DND-41 (cell line): Measurements from ENCODE around the gene NHEJ1.
A peak's percentile ranks its signal among the peaks of the same experiment; 100 is the strongest.

Experiments
- ATAC-seq: fragments of 200-7000 bp; cut with Tn5 transposase; 3 replicates; pipeline ENCODE4 v1.9.1; 2021; ENCODE audit warnings: low read depth; ENCODE audit not compliant: insufficient read depth
- DNase-seq: peaks from one replicate; pipeline ENCODE4 v3.0.0-alpha.2; 2020
- H2AFZ ChIP-seq: 2 replicates; pipeline ENCODE4 v1.6.0; 2012; ENCODE audit warnings: low read depth, low read length
- H3K27ac ChIP-seq: 2 replicates; pipeline ENCODE4 v1.5.1; 2012; ENCODE audit warnings: low read length, inconsistent platforms
- H3K27me3 ChIP-seq: fragments of 200-600 bp; sonication (generic); 2 replicates; pipeline ENCODE4 v1.6.0; 2012; ENCODE audit warnings: low read length, mild to moderate bottlenecking, inconsistent platforms; ENCODE audit not compliant: insufficient read depth, poor library complexity
- H3K36me3 ChIP-seq: 2 replicates; pipeline ENCODE4 v1.5.1; 2012; ENCODE audit warnings: low read length, inconsistent platforms; ENCODE audit not compliant: insufficient read depth
- H3K4me1 ChIP-seq: 2 replicates; pipeline ENCODE4 v1.5.1; 2012; ENCODE audit warnings: mild to moderate bottlenecking, low read length; ENCODE audit not compliant: insufficient read depth
- H3K4me2 ChIP-seq: 2 replicates; pipeline ENCODE4 v1.6.0; 2012; ENCODE audit warnings: mild to moderate bottlenecking, moderate library complexity, low read length, inconsistent platforms; ENCODE audit not compliant: insufficient read depth
- H3K4me3 ChIP-seq, 2 experiments: fragments of 200-600 bp in 1 of 2; shearing (Covaris generic) in 1 of 2; 2 replicates each; pipeline ENCODE4 v1.5.1; 2012 to 2016; ENCODE audit warnings: inconsistent platforms in 2 of 2, low read length in 2 of 2, mild to moderate bottlenecking in 2 of 2, low read depth in 1 of 2, moderate library complexity in 1 of 2
- H3K79me2 ChIP-seq: 2 replicates; pipeline ENCODE4 v1.6.0; 2012; ENCODE audit warnings: low read length, inconsistent platforms; ENCODE audit not compliant: insufficient read depth
- H3K9ac ChIP-seq: 2 replicates; pipeline ENCODE4 v1.6.0; 2012; ENCODE audit warnings: low read depth, mild to moderate bottlenecking, inconsistent platforms, low read length, moderate library complexity
- H3K9me3 ChIP-seq: 2 replicates; pipeline ENCODE4 v1.5.1; 2012; ENCODE audit warnings: low read length, moderate library complexity, mild to moderate bottlenecking, inconsistent platforms; ENCODE audit not compliant: insufficient read depth, severe bottlenecking
- H4K20me1 ChIP-seq: 2 replicates; pipeline ENCODE4 v1.6.0; 2012; ENCODE audit warnings: low read length; ENCODE audit not compliant: insufficient read depth
- CTCF ChIP-seq: IDR thresholded peaks from 2 replicates; pipeline ENCODE4 v1.5.1; 2012; ENCODE audit warnings: borderline replicate concordance, low read length, moderate library complexity, mild to moderate bottlenecking; ENCODE audit not compliant: poor library complexity, severe bottlenecking; ENCODE audit errors: extremely low read depth
- EZH2 ChIP-seq: IDR thresholded peaks from 3 replicates; pipeline ENCODE4 v1.6.1; 2012; ENCODE audit warnings: borderline replicate concordance, low read depth, mild to moderate bottlenecking, moderate library complexity, low read length, inconsistent platforms; ENCODE audit not compliant: severe bottlenecking

Gene NHEJ1

DNA sequence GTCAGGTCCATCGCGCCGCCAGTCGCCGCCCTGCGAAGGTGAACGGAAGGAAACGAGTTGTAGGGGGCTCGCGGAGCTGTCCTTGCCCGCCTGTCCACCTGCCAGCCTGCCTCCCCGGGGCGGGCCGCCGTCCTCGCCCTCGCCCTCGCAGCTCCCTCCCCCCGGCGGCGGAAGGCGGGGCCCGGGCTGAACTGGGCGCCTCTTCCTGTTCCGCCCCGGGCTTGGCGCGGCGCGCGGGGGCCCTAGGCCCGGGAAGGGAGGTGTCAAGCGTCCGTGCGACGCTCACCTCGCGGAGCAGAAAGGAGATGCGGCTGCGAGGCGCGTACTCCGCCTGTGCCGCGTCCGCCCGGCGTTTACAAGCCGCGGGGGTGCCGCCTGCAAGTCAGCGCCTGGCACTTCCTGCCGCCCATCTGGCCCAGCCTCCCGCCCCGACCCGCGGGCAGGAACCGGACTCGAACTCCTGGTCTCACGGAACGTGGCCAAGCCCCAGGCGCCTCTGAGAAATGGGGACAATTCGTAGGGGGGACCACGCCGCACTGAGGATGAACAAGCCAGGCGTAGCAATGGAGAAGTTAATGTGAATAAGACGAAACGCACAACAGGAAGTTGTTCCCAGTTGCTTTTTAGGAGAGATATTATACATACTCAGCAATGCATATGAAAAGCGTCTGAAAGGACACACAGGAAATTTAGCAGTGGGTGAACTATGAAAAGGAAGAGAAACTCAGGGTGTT is 16.4 kb upstream of the NHEJ1 start, which contains the start of gene CNPPD1:
CNPPD1 (minus strand) TSS at position 108 of the 734 bp plus-strand sequence; CDS start at position 11, 97 bp downstream.
- peaks cover 57% of the 10 kb centered on the region for H3K36me3 ChIP-seq
- peak within 1 kb of the TSS; percentile 96 for H2AFZ ChIP-seq
- H3K4me3 ChIP-seq, result peak within 1 kb of the TSS; percentile 67 to 97
- no peaks in the 10 kb centered on the region for H3K9me3 ChIP-seq
- peaks cover 43% of the 10 kb centered on the region for H3K79me2 ChIP-seq
- H3K4me1 ChIP-seq, result peaks cover 39% of the 10 kb centered on the region
- peak; percentile 87 for DNase-seq
- peak within 1 kb of the TSS; percentile 99 for H3K27ac ChIP-seq
- H4K20me1 ChIP-seq, result peaks cover 29% of the 10 kb centered on the region; the same call in 1 of the 2 replicates
- H3K4me2 ChIP-seq, result peak within 1 kb of the TSS; percentile 99
- H3K9ac ChIP-seq, result peak within 1 kb of the TSS; percentile 97
- no peak for TF ChIP-seq CTCF
- ATAC-seq, result peak; percentile 81
- no peaks in the 10 kb centered on the region for H3K27me3 ChIP-seq

DNA sequence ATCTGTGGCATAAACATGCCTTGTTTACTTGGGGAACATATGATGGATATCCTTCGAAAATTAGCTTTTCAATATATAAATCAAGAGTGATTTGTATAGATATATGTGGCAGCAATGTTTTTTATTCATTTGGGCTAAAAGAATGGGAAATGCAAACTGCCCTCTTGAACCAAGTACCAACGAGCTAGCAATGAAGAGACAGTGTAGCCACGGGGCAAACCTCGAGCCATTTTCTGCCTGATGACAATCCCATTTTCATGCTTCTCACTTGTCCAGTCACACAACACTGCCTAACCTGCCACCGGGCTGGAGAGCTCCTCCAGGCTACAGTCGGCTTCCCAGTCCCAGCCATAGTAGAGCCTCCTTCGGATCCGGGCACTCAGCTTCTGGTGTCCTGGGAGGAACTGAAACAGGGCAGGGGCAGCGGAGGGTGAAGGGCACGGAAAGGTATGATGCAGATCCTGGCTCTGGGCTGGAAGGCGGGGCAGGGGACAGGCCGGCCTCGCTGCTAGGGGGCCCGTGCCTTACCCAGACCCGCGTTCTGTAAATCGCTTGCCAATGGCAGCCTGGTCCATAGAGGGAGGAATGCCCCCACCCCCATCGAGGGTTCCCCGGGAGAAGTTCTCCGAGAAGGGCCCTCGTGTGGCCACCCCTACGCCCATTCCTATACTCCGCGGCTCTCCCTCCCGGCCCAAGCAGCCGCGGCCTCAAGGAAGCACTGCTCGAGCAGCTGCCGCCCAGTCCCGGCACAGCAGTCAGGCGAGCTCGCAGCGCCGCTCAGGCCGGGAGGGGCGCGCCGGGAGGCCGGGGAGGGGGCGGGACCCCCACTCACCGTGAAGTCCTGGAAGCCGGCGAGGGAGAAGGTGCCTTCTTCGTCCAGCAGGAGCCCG is 15.6 kb upstream of the NHEJ1 start:
- peaks cover 29% of the 10 kb centered on the region; the same call in 1 of the 2 replicates for H4K20me1 ChIP-seq
- peak; percentile 43 for ATAC-seq
- peak overlapping the region; percentile 97 for H3K9ac ChIP-seq
- H2AFZ ChIP-seq, result peak overlapping the region; percentile 96
- no peak for DNase-seq
- TF ChIP-seq EZH2 (no peak), CTCF (peak; percentile 7)
- H3K4me3 ChIP-seq, result peak overlapping the region; percentile 67 to 97
- H3K27me3 ChIP-seq, result no peaks in the 10 kb centered on the region
- peak overlapping the region; percentile 99 for H3K4me2 ChIP-seq
- H3K9me3 ChIP-seq, result no peaks in the 10 kb centered on the region
- H3K79me2 ChIP-seq, result peaks cover 43% of the 10 kb centered on the region
- H3K4me1 ChIP-seq, result peaks cover 39% of the 10 kb centered on the region
- H3K36me3 ChIP-seq, result peaks cover 57% of the 10 kb centered on the region
- H3K27ac ChIP-seq, result peak overlapping the region; percentile 99

DNA sequence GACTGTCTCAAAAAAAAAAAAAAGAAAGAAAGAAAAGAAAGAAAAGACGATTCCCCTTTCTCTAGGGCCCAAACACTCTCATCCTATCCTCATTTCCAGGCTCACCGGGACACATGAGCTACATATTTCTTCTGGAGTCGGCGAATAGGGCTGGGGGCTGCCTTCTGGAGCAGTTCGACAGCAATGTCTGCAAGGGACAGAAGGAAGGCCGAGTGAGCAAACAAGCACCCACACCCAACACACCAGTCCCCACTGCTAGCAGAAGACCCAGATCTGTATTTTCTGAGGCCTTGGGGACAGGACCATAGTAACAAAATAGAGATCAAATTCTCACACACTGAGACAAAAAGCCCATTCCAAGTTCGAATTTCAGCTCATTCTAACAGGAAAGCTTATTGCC is 14.9 kb upstream of the NHEJ1 start:
- Histone ChIP-seq H4K20me1 (peaks cover 22% of the 10 kb centered on the region; the same call in 1 of the 2 replicates), H3K27me3 (no peaks in the 10 kb centered on the region), H2AFZ (no peak overlapping the region), H3K4me3 (peak overlapping the region in 1 of 2 experiments; percentile 97; a peak in 2 of 4 replicates), H3K4me2 (peak overlapping the region; percentile 99), H3K79me2 (peaks cover 40% of the 10 kb centered on the region), H3K4me1 (peaks cover 39% of the 10 kb centered on the region), H3K9ac (peak overlapping the region; percentile 97), H3K9me3 (no peaks in the 10 kb centered on the region), H3K36me3 (peaks cover 54% of the 10 kb centered on the region), H3K27ac (no peak overlapping the region)
- no peak for TF ChIP-seq CTCF
- DNase-seq (no peak), ATAC-seq (no peak)
